Smooth muscle cell (in vitro differentiated cells): ENCODE results near the gene SACM1L. TPM values are rescaled to one million over a fixed set of nuclear protein-coding genes. Genes with fewer than 3 reads are reported as not detected.
"Not testable (repeated sequence)": the region's sequence is repeated elsewhere in the genome, so short reads cannot be mapped to it uniquely, and the experiment has no call there.

Experiments
- DNase-seq: peaks from one replicate; lab custom pipeline; 2025; ENCODE audit not compliant: unreplicated experiment; lab: John Stamatoyannopoulos, UW
- H2AFZ ChIP-seq: fragments of 200-600 bp; sonication (generic); 2 replicates; pipeline ENCODE4 v1.6.0; 2016; ENCODE audit warnings: antibody characterized with exemption, low read depth, mild to moderate bottlenecking
- H3F3A ChIP-seq: fragments of 200-600 bp; sonication (generic); 2 replicates; pipeline ENCODE4 v1.6.0; 2017; ENCODE audit warnings: antibody characterized with exemption, low read depth
- H3K27ac ChIP-seq: fragments of 200-600 bp; sonication (generic); 2 replicates; pipeline ENCODE4 v1.5.1; 2016; ENCODE audit warnings: low read depth, mild to moderate bottlenecking
- H3K27me3 ChIP-seq: fragments of 200-600 bp; sonication (generic); 2 replicates; pipeline ENCODE4 v1.6.1; 2016; ENCODE audit warnings: low read depth, mild to moderate bottlenecking
- H3K36me3 ChIP-seq: fragments of 200-600 bp; sonication (generic); 2 replicates; pipeline ENCODE4 v1.5.1; 2016; ENCODE audit warnings: low read depth
- H3K4me1 ChIP-seq: fragments of 200-600 bp; sonication (generic); 2 replicates; pipeline ENCODE4 v1.5.1; 2016; ENCODE audit warnings: low read depth
- H3K4me2 ChIP-seq: fragments of 200-600 bp; sonication (generic); 2 replicates; pipeline ENCODE4 v1.6.0; 2016; ENCODE audit warnings: mild to moderate bottlenecking
- H3K4me3 ChIP-seq: fragments of 200-600 bp; sonication (generic); 2 replicates; pipeline ENCODE4 v1.5.1; 2016; ENCODE audit warnings: mild to moderate bottlenecking
- H3K79me2 ChIP-seq: fragments of 200-600 bp; sonication (generic); 2 replicates; pipeline ENCODE4 v1.6.0; 2016; ENCODE audit warnings: low read depth, mild to moderate bottlenecking
- H3K9ac ChIP-seq: fragments of 200-600 bp; sonication (generic); 2 replicates; pipeline ENCODE4 v1.6.0; 2016; ENCODE audit warnings: low read depth
- H3K9me3 ChIP-seq: fragments of 200-600 bp; sonication (generic); replicated peaks from 2 replicates; pipeline ENCODE4 v1.5.1; 2016; ENCODE audit warnings: low read depth
- H4K20me1 ChIP-seq: fragments of 200-600 bp; sonication (generic); 2 replicates; pipeline ENCODE4 v1.6.0; 2016; ENCODE audit warnings: low read depth
- WGBS: methylation state at CpG from one replicate; pipeline ENCODE4 v1.1.7; 2016; ENCODE audit warnings: low lambda C conversion rate; 5-methylcytosine and 5-hydroxymethylcytosine counted together
- polyA plus RNA-seq: library from polyadenylated mRNA; unstranded; fragments of >200 nt; fragmentation: Nextera tagmentation; extraction: Ambion mirVana; gene quantifications from 2 replicates; pipeline ENCODE4 v1.2.1, GENCODE V29; 2016
- total RNA-seq: library from RNA; depleted of rRNA; stranded (reverse); fragments of >200 nt; gene quantifications from 2 replicates; pipeline ENCODE4 v1.2.3, GENCODE V29; 2014
- TF ChIP-seq, protein P1 (sequence below): fragments of 200-600 bp; sonication (generic); IDR thresholded peaks from 2 replicates; pipeline ENCODE4 v1.5.1; 2017; ENCODE audit warnings: borderline replicate concordance, mild to moderate bottlenecking, antibody characterized with exemption; ENCODE audit not compliant: insufficient read depth, poor library complexity, severe bottlenecking

Gene SACM1L
- total and polyA plus RNA-seq, 2 experiments from 2014 or later = 12.9 to 24.7 TPM

DNA sequence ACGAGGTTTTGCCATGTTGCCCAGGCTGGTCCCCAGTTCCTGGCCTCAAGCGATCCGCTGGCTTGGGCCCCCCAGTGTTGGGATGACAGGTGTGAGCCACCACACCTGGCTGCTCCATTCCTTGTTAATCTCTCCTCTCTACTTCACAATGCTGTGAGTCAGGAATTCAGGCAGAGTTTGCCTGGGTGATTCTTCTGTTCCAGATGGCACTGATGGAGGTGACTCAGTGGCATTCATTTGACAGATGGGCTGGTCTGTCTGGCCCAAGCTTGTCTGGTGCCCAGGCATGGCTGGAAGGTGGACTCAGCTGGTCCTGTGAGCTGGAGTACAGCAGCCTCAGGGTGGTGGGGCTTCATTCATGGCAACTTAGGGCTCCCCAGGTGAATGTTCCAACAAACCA lies 63.9 kb downstream of the SACM1L start:
- Histone ChIP-seq H3K36me3 (no peaks in the 10 kb centered on the region), H3K9ac (no peak overlapping the region), H3K4me3 (no peak overlapping the region), H3K27ac (no peak overlapping the region), H3K4me2 (no peak overlapping the region), H3K79me2 (no peaks in the 10 kb centered on the region), H4K20me1 (no peaks in the 10 kb centered on the region), H3K27me3 (no peaks in the 10 kb centered on the region), H3K9me3 (no peaks in the 10 kb centered on the region), H3F3A (no peaks in the 10 kb centered on the region), H2AFZ (no peak overlapping the region), H3K4me1 (no peaks in the 10 kb centered on the region)
- TF ChIP-seq, protein P1, sequence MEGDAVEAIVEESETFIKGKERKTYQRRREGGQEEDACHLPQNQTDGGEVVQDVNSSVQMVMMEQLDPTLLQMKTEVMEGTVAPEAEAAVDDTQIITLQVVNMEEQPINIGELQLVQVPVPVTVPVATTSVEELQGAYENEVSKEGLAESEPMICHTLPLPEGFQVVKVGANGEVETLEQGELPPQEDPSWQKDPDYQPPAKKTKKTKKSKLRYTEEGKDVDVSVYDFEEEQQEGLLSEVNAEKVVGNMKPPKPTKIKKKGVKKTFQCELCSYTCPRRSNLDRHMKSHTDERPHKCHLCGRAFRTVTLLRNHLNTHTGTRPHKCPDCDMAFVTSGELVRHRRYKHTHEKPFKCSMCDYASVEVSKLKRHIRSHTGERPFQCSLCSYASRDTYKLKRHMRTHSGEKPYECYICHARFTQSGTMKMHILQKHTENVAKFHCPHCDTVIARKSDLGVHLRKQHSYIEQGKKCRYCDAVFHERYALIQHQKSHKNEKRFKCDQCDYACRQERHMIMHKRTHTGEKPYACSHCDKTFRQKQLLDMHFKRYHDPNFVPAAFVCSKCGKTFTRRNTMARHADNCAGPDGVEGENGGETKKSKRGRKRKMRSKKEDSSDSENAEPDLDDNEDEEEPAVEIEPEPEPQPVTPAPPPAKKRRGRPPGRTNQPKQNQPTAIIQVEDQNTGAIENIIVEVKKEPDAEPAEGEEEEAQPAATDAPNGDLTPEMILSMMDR = no peak
- WGBS = 95% methylated on average over 3 of the region's 3 CpGs
- no peak for DNase-seq

DNA sequence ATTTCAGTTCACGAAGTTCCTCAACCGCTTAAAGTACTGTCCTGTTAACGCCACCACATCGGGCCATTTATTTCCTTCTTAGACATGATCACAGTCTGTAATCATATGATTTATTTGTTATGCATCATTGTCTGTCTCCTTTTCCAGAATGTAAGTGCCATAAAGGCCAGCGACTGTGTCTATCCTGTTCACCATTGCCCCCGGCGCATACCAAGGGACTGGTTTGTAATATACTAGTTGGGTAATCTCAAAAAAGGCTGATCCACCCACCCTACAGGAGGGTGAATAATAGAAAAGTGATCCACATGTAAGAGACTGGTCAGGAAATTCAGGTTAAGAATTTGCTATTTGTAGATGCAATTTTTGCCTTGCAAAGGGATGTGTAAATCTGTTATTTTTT lies 65.3 kb downstream of the SACM1L start:
- Histone ChIP-seq H3K36me3 (no peaks in the 10 kb centered on the region), H3K27ac (no peak overlapping the region), H3K9me3 (no peaks in the 10 kb centered on the region), H3K79me2 (no peaks in the 10 kb centered on the region), H3K27me3 (no peaks in the 10 kb centered on the region), H3K4me2 (no peak overlapping the region), H3K9ac (no peak overlapping the region), H3K4me1 (no peaks in the 10 kb centered on the region), H3F3A (no peaks in the 10 kb centered on the region), H2AFZ (no peak overlapping the region), H3K4me3 (no peak overlapping the region), H4K20me1 (no peaks in the 10 kb centered on the region)
- whole genome bisulfite sequencing = 97% methylated on average over 7 of the region's 7 CpGs
- no peak for DNase-seq
- TF ChIP-seq, protein P1 = no peak

DNA sequence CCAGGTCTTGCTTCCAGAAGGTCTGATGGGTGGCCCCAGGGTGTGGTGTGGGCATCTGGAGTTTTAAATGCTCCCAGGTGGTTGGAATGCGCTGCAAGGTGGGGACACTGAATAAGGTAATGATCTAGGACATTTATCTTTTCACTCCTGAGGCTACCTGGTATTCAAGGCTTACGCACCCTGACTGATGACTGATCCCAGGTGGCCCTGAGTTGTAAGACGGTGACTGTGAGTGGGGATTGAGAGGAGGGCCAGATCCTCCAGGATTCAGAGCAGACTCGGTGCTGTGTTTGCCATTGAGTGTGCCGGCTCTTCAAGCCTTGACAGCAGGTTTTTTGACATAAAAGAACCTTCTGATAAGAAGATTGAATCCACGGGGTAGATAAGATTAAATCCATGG lies 66.9 kb downstream of the SACM1L start:
- no peaks in the 10 kb centered on the region for H4K20me1 ChIP-seq
- no peak overlapping the region for H3K27ac ChIP-seq
- WGBS = 89% methylated on average over 6 of the region's 6 CpGs
- no peak for DNase-seq
- no peak overlapping the region for H3K9ac ChIP-seq
- no peaks in the 10 kb centered on the region for H3K79me2 ChIP-seq
- H3K36me3 ChIP-seq = no peaks in the 10 kb centered on the region
- H3K4me2 ChIP-seq = no peak overlapping the region
- no peak overlapping the region for H2AFZ ChIP-seq
- H3K9me3 ChIP-seq = no peaks in the 10 kb centered on the region
- no peak overlapping the region for H3K4me3 ChIP-seq
- TF ChIP-seq, protein P1 = no peak
- no peaks in the 10 kb centered on the region for H3K4me1 ChIP-seq
- H3K27me3 ChIP-seq = no peaks in the 10 kb centered on the region
- no peaks in the 10 kb centered on the region for H3F3A ChIP-seq

DNA sequence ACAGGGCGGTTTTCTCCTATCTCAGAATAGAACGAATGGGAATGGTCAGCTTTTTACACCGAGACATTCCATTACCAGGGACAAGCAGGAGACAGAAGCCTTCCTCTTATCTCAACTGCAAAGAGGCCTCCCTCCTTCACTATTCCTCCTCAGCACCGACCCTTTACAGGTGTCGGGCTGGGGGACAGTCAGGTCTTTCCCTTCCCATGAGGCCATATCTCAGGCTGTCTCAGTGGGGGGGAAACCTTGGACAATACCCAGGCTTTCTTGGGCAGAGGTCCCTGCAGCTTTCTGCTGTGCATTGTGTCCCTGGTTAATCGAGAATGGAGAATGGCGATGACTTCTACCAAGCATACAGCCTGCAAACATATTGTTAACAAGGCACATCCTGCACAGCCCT lies 67.9 kb downstream of the SACM1L start:
- WGBS = 83% methylated on average over 7 of the region's 7 CpGs
- H3K9me3 ChIP-seq = not testable (repeated sequence)

More for the DNA sequence above, 67.9 kb downstream of the SACM1L start:
- not testable (repeated sequence) for H3K27me3 ChIP-seq, H3K9ac ChIP-seq, H3K4me1 ChIP-seq, H3K27ac ChIP-seq, H4K20me1 ChIP-seq, H3K4me3 ChIP-seq, H3K36me3 ChIP-seq, H3F3A ChIP-seq, H3K4me2 ChIP-seq, H3K79me2 ChIP-seq, DNase-seq, H2AFZ ChIP-seq
